GM12801 (cell line): ENCODE measurements around the gene PGM5.

Experiments used
- CTCF ChIP-seq: IDR thresholded peaks from one replicate; pipeline ENCODE4 v1.5.1; 2011; ENCODE audit warnings: control low read depth; ENCODE audit not compliant: insufficient read length; ENCODE audit errors: extremely low read depth

Gene PGM5

DNA sequence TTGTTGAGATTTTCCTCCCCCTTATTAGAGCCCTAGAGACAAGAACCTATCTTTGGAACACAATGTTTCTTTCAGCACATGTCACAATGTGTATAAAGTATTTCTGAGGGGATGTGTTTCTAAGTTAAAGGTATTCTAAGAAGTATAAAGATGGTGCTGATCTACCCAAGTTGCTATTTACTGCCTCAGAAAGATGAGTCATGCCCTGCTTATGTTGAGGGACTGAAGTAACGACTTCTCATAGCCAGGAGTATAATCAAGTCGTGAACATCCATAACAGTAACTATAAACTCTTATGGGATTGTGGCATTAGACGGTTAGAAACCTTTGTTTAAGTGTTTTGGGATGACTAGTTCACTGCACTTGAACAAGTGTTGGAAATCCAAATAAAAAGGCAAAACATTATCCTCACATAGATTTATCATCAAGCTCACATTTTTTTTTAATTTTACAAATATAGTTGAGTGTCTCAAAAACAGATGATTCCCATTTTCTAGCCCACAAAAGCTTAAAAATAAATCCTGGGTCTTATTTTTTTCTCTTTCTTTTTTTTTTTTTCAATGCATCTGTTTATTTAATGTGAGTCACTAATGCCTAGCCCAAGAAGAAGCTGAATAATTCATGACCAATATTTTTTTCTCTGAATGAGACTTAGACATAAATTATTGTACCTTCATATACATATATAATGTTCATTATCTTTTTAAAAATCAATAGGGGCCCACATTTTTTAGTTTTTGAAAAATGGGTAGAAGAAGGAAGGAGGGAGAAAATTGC is 196.5 kb downstream of the PGM5 start:
- no peak for TF ChIP-seq CTCF

GRCh38 chr9:68555437-68556150 is 199.2 kb downstream of the PGM5 start:
- no peak for TF ChIP-seq CTCF

- TF ChIP-seq CTCF: no peak
Measured at GRCh38 chr9:68558545-68558944, 202.1 kb downstream of the PGM5 start.

- no peak for TF ChIP-seq CTCF
Measured at GRCh38 chr9:68560071-68560844, 203.8 kb downstream of the PGM5 start.

- TF ChIP-seq CTCF: no peak
Measured at GRCh38 chr9:68562461-68562860, 206.1 kb downstream of the PGM5 start.

GRCh38 chr9:68567565-68567964 is 211.2 kb downstream of the PGM5 start:
- no peak for TF ChIP-seq CTCF

GRCh38 chr9:68574150-68574549 is 217.7 kb downstream of the PGM5 start:
- TF ChIP-seq CTCF: no peak
